ENCODE data around the gene RSPO1. TPM values are rescaled to one million over a fixed set of nuclear protein-coding genes. Genes with fewer than 3 reads are reported as not detected.

Gene RSPO1
- total and polyA plus RNA-seq, 2 donors (not counting 1 experiment from before 2014, with no cell fraction given) = not detected

DNA sequence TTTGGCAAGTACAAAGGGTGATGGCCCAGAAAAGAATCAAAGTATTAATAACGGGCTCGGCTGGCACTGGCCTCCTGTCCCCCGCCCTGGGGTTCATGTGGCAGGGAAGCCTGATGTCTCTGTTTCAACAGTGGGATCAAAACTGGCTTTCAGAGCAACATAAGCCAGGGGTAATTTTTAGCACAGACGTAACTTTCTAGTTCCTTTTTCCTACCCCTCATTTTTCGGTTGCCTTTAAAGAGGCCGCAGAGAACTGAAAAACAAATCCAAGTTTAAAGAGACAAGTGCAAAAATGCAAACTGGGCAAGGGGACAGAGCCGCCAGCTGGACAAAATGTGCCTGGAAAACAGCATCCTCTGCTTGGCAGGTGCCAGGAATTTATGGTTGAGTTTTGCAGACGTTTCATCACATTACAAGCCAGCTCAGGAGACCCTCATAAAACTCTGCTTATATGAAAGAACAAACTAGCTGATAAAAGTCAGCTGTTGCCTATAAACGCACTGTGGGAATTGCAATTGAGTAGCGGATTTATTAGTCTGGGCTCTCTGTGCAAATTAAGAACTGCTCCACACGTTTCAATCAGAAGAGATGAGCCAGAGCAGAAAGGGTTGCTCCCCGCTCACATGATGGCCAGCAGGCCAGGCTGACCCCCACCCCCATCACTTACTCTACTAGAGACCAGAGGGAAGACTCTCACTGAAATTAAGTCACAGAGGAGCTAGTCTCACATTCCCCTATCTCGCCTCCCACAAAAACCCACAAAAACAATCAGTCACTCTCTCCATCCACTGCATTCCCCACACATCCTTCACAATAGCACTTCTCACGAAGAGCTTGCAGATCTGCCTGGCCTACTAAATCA, 41.8 kb upstream of the RSPO1 start:
- H2AFZ ChIP-seq (ENCODE audit: insufficient read depth, low read depth, low read length, poor library complexity, severe bottlenecking) = peak overlapping the region; percentile 87
- H4K20me1 ChIP-seq (ENCODE audit: control insufficient read depth, insufficient read depth, low read length, poor library complexity, severe bottlenecking) = no peaks in the 10 kb centered on the region
- Mint-ChIP-seq H3K4me3 (peak overlapping the region; percentile 24), H3K9me3 (ENCODE audit: insufficient read depth) (no peaks in the 10 kb centered on the region), H3K27me3 (peaks cover 5% of the 10 kb centered on the region), H3K4me1 (peaks cover 29% of the 10 kb centered on the region), H3K27ac (peak overlapping the region; percentile 95)
- DNase-seq (peak; percentile 47), ATAC-seq (ENCODE audit: low read depth) (peak; percentile 53)
- WGBS (ENCODE audit: insufficient coverage) = 53% methylated on average over 10 of the region's 14 CpGs
- TF ChIP-seq EZH2 (IDR thresholded peaks at IDR 0.05; ENCODE audit: borderline replicate concordance, insufficient read depth, low read depth, low read length, poor library complexity, severe bottlenecking) (no peak), CTCF (IDR thresholded peaks at IDR 0.05) (no peak)
- H3K27me3 ChIP-seq (replicated peaks in 1 of 4; ENCODE audit: control extremely low read depth in 1 of 4, control insufficient read depth in 3 of 4, insufficient read depth in 4 of 4, low read length in 3 of 4) = peaks cover 0 to 3% (median 0%) of the 10 kb centered on the region in 4 experiments
- H3K27ac ChIP-seq (ENCODE audit: low read length in 2 of 2) = peak overlapping the region; percentile 83 to 89
- ChIA-PET POLR2A (interaction anchor here (1.6 kb wide), 1 partner anchor 14 kb away, joined by 5 read pairs; a partner anchor contains a TSS), CTCF (interaction anchor here (1.2 to 15.6 kb wide), 4 partner anchors 13 to 162 kb away, joined by 3 to 328 read pairs (median 4); partner anchors contain the start of gene MEAF6)
- peak overlapping the region; percentile 46 for H3K9ac ChIP-seq (ENCODE audit: low read length)
- H3K79me2 ChIP-seq (ENCODE audit: control insufficient read depth, insufficient read depth, low read length) = no peaks in the 10 kb centered on the region
- H3K36me3 ChIP-seq (replicated peaks in 1 of 2; ENCODE audit: control extremely low read depth in 1 of 2, control insufficient read depth in 1 of 2, extremely low read depth in 1 of 2, insufficient read depth in 2 of 2, low read length in 1 of 2) = peaks cover 4 to 5% of the 10 kb centered on the region in 2 experiments
- H3K4me2 ChIP-seq (replicated peaks; ENCODE audit: low read depth, low read length, poor library complexity, severe bottlenecking) = peak overlapping the region; percentile 62
- H3K9me3 ChIP-seq (ENCODE audit: control extremely low read depth in 1 of 3, control insufficient read depth in 2 of 3, insufficient read depth in 1 of 3, low read length in 2 of 3) = no peaks in the 10 kb centered on the region
- peak overlapping the region in 3 of 5 experiments; percentile 2 to 23 (median 4) for H3K4me3 ChIP-seq (ENCODE audit: control extremely low read depth in 1 of 5, extremely low read depth in 1 of 5, insufficient read depth in 1 of 5, low read depth in 2 of 5, low read length in 4 of 5)
- intact Hi-C loops (cut with micrococcal nuclease) = no loop called here
- peaks cover 21 to 36% of the 10 kb centered on the region in 2 donors for H3K4me1 ChIP-seq (ENCODE audit: control insufficient read depth in 2 of 2, insufficient read depth in 2 of 2, low read length in 2 of 2)

DNA sequence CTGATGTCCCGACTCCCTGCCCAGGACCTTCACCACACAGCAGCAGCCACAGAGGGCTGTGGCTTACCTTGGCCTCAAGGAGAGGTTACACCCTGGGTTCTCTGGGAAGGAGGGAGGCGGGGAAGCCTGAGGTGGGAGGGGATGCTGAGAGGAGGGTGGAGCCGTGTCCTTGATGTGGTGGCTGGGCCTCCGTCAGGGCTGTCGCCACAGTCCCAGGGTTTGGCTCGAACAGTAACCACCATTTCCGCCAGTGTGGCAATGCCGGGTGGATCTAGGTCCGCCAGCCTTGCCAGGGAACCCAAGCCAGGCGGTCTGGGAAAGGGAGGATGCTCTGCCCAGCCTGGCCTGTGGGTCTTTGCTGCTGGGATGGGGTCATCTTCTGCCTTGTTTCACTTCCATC, 39.2 kb upstream of the RSPO1 start:
- no peak for ATAC-seq (ENCODE audit: low read depth)
- 85% methylated on average over 9 of the region's 10 CpGs for WGBS (ENCODE audit: insufficient coverage)
- Mint-ChIP-seq H3K27me3 (peaks cover 10% of the 10 kb centered on the region), H3K9me3 (ENCODE audit: insufficient read depth) (no peaks in the 10 kb centered on the region), H3K27ac (no peak overlapping the region), H3K4me1 (peaks cover 29% of the 10 kb centered on the region), H3K4me3 (no peak overlapping the region)
- no peaks in the 10 kb centered on the region for H4K20me1 ChIP-seq (ENCODE audit: control insufficient read depth, insufficient read depth, low read length, poor library complexity, severe bottlenecking)
- POLR2A ChIA-PET = no interaction called here
- TF ChIP-seq EZH2 (IDR thresholded peaks at IDR 0.05; ENCODE audit: borderline replicate concordance, insufficient read depth, low read depth, low read length, poor library complexity, severe bottlenecking) (no peak), CTCF (IDR thresholded peaks at IDR 0.05) (no peak)
- no peaks in the 10 kb centered on the region for H3K36me3 ChIP-seq (replicated peaks in 1 of 2; ENCODE audit: control extremely low read depth in 1 of 2, control insufficient read depth in 1 of 2, extremely low read depth in 1 of 2, insufficient read depth in 2 of 2, low read length in 1 of 2)
- CTCF ChIA-PET = interaction anchor here (1.1 to 15.6 kb wide), 3 partner anchors 9 to 70 kb away, joined by 3 to 328 read pairs (median 18); no protein-coding TSS in a partner anchor
- H3K4me3 ChIP-seq (ENCODE audit: control extremely low read depth in 1 of 5, extremely low read depth in 1 of 5, insufficient read depth in 1 of 5, low read depth in 2 of 5, low read length in 4 of 5) = no peak overlapping the region
- H3K9me3 ChIP-seq (ENCODE audit: control extremely low read depth in 1 of 3, control insufficient read depth in 2 of 3, insufficient read depth in 1 of 3, low read length in 2 of 3) = no peaks in the 10 kb centered on the region
- no peak for DNase-seq
- peaks cover 21 to 36% of the 10 kb centered on the region in 2 donors for H3K4me1 ChIP-seq (ENCODE audit: control insufficient read depth in 2 of 2, insufficient read depth in 2 of 2, low read length in 2 of 2)
- no peak overlapping the region for H3K4me2 ChIP-seq (replicated peaks; ENCODE audit: low read depth, low read length, poor library complexity, severe bottlenecking)
- peaks cover 0 to 7% (median 0%) of the 10 kb centered on the region in 4 experiments for H3K27me3 ChIP-seq (replicated peaks in 1 of 4; ENCODE audit: control extremely low read depth in 1 of 4, control insufficient read depth in 3 of 4, insufficient read depth in 4 of 4, low read length in 3 of 4)
- H3K9ac ChIP-seq (ENCODE audit: low read length) = no peak overlapping the region
- intact Hi-C loops (cut with micrococcal nuclease) = no loop called here
- H3K27ac ChIP-seq (ENCODE audit: low read length in 2 of 2) = no peak overlapping the region
- no peak overlapping the region for H2AFZ ChIP-seq (ENCODE audit: insufficient read depth, low read depth, low read length, poor library complexity, severe bottlenecking)
- H3K79me2 ChIP-seq (ENCODE audit: control insufficient read depth, insufficient read depth, low read length) = no peaks in the 10 kb centered on the region

Measured in B cell (primary cell).